Suprapubic skin (tissue), 4 donors: ENCODE results near the gene SHROOM2.

ENCODE experiments used
- EP300 ChIP-seq: sonication (generic); formaldehyde crosslinking; IDR thresholded peaks from one replicate; pipeline ENCODE4 v1.6.1; 2017; ENCODE audit warnings: antibody characterized with exemption
- POLR2A ChIP-seq, 2 donors: fragments of 450-650 bp; IDR thresholded peaks; one replicate each; pipeline ENCODE4 v1.6.1; 2017; ENCODE audit warnings: antibody characterized with exemption in 2 of 2, mild to moderate bottlenecking in 2 of 2, moderate library complexity in 2 of 2
- POLR2AphosphoS5 ChIP-seq, 3 donors: sonication (generic); formaldehyde crosslinking; IDR thresholded peaks; one replicate each; pipeline ENCODE4 v1.6.1; 2017; ENCODE audit warnings: antibody characterized with exemption in 3 of 3
- TF ChIP-seq, protein P1 (sequence below), 2 donors: fragments of 200-600 bp in 1 of 2; fragments of 450-650 bp in 1 of 2; sonication (generic) in 1 of 2; IDR thresholded peaks; one replicate each; pipeline ENCODE4 v1.5.1; 2016 to 2019; ENCODE audit warnings: antibody characterized with exemption in 2 of 2, mild to moderate bottlenecking in 1 of 2, moderate library complexity in 1 of 2

DNA sequence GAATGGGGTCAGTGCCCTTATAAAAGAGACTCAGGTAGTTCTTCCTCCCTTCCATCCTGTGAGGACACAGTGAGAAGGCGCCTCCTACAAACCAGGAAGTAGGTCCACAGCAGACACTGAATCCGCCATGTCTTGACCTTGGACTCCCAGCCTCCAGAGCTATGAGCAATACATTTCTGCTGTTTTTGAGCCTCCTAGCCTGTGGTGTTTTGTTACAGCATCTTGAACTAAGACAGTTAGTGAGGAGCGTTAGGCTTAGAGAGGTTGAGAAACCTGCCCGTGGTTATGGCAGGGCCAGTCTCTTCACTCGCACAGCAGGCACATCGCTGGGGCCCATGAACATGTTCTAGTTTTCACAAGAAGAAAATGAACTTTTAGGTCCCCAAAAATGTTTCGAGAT lies 19.7 kb downstream of the SHROOM2 start:
- TF ChIP-seq, protein P1, sequence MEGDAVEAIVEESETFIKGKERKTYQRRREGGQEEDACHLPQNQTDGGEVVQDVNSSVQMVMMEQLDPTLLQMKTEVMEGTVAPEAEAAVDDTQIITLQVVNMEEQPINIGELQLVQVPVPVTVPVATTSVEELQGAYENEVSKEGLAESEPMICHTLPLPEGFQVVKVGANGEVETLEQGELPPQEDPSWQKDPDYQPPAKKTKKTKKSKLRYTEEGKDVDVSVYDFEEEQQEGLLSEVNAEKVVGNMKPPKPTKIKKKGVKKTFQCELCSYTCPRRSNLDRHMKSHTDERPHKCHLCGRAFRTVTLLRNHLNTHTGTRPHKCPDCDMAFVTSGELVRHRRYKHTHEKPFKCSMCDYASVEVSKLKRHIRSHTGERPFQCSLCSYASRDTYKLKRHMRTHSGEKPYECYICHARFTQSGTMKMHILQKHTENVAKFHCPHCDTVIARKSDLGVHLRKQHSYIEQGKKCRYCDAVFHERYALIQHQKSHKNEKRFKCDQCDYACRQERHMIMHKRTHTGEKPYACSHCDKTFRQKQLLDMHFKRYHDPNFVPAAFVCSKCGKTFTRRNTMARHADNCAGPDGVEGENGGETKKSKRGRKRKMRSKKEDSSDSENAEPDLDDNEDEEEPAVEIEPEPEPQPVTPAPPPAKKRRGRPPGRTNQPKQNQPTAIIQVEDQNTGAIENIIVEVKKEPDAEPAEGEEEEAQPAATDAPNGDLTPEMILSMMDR (IDR thresholded peaks at IDR 0.05): no peak
- TF ChIP-seq POLR2A (IDR thresholded peaks at IDR 0.05) (no peak), POLR2AphosphoS5 (IDR thresholded peaks at IDR 0.05) (no peak), EP300 (no peak)
